ENCODE measurements around the gene ENTR1.

ENTR1 gene

GRCh38 chr9:136373300-136374182 is 36.9 kb downstream of the ENTR1 start, which contains the start of gene CARD9:
TSS of gene CARD9 (minus strand) at chr9:136373669. CDS start at chr9:136372078, 1,591 bp downstream.
- DNase-seq = peak; percentile 72

- peak; percentile 75 for DNase-seq
Observed at GRCh38 chr9:136372561-136373299, 37.7 kb downstream of the ENTR1 start.

GRCh38 chr9:136372006-136372405 is 38.4 kb downstream of the ENTR1 start:
- no peak for DNase-seq

DNA sequence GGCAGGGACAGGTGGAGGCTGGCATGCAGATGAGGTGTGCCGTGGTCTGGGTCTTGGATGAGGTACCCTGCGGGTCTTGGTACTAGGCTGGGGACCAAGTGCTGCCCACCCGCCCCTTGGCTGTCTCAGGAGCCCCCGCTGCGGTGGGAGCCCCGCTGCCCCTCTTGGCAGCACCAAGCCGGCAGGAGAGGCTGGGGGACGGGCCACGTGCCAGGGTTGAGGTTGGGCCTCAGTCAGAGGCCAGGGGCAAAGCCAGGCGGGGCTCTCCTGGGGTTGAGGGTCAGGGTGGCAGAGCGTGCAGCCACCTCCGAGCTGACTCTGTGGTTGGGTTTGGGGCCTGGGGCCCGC is 38.9 kb downstream of the ENTR1 start:
- no peak for DNase-seq

DNA sequence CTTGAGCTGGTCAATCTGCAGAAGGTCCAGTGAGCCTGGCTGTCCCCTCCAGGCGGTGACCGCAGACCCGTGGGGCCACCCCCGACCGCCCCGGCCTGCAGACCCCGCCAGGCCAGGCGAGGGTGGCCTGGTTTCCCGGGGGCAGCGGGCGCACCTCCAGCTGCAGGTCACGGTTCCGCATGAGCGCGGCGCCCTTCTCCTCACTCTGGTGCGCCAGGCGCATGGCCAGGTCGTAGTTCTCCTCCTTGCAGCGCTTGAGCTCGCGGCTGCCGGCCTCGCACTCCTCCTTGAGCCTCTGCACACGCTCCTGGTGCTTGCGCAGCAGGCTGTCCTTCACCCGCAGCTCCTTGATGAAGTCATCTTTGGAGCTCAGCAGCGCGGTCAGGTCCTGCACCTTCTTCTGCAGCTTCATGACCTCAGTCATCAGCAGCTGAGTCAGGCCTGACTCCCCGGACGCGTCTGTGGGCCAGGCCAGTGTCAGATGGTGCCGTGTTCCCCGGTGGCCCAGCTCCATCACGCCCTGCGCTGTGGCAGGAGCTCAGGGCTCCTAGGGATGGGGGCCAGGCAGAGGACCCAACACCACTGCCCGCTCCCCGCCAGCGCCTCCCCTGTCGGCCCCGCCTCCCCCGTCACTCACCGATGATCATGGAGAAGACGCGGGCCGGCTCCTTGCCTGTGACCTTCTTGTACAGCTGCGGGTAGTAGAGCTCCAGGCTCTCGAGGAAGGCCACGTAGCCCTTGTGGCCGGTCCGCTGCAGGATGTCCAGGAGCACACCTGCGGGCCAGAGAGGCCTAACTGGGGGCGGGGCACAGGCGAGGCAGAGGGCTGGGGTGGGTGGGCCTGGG is 39.5 kb downstream of the ENTR1 start:
- no peak for DNase-seq

GRCh38 chr9:136370037-136370436 is 40.4 kb downstream of the ENTR1 start:
- no peak for DNase-seq

GRCh38 chr9:136368190-136368589 is 42.2 kb downstream of the ENTR1 start:
- DNase-seq = no peak

GRCh38 chr9:136367296-136368145 is 42.9 kb downstream of the ENTR1 start:
- DNase-seq = no peak

- no peak for DNase-seq
Observed at GRCh38 chr9:136366826-136367225, 43.6 kb downstream of the ENTR1 start.

DNA sequence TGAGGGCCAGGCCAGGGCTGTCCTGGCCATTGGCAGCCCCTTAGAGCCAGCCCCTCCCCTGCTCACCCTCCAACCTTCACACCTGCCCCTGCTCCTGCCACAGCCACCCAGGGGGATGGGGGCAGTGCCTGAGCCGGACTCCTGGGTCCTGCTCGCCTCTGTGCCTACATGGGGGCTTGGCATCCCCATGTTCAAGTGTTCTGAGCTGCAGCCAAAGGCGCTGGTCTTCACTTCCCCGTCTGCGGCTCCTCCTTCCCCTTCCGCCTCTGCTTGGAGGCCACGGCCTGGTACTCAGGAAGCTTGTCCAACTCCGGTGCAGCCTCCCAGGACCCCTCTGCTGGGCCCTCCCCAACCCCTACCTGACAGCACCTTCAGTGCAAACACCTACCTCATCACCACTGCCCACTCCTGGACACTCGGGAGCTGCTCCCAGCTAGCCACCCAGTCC is 44.6 kb downstream of the ENTR1 start:
- DNase-seq = no peak

DNA sequence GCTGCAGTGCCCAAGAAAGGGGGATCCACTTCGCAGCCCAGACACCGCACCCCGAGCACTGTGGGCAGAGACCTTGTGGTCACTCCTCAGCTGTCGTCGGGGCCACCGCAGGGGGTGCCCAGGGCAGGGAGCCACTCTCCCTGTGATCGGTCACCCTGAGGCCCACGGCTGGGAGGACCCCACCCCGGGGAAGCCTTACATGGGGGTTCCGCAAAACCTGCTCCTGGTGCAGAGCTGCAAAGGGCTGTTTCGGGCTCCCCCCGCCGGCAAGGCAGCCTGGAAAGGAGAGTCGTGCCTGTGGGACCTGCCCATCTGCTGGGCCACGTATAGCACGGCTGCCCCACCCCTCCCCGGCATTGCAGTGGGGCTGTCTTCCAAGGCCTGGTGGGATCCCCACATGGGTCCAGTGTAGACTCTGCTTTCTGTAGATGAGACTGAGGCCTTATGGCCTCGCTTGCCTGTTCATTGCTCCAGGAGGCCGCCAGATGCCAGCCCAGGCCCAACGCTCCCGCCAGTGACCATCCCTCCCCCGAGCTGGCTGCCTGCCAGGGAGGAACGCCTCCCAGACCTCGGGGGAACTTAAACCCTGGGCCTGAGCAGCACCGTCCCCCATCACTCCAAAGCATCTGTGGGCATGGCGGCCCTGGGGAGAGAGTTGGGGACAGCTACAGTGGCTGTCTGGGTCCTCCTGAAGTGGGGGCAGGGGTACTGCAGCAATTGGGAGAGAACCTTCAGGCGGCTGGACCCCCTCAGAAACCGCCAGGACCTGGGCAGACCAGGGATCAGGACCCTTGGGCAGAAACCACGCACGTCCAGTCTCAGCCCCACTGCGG is 45.3 kb downstream of the ENTR1 start:
- no peak for DNase-seq

- no peak for DNase-seq
Observed at GRCh38 chr9:136363949-136364748, 46.3 kb downstream of the ENTR1 start.

GRCh38 chr9:136363106-136363948 is 47.1 kb downstream of the ENTR1 start, which contains the start of gene DNLZ:
TSS of gene DNLZ (minus strand) at chr9:136363744. CDS start at chr9:136363714, 30 bp downstream.
- DNase-seq = peak; percentile 75

DNA sequence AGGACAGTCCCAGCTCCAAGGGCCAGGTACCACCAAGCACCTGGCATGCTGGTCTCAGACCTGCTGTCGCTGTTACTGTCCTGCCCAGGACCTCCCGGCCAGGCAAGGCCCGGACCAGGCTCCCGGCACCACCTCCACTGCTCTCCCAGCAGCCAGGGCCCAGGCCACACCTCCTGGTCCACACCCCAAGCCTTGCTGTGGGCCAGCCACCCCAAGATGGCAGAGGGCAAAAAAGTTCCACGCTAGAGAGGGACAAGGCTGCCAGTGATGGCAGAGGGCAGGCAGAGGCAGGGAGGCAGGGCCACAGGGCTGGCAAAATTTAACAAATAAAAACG is 48.0 kb downstream of the ENTR1 start:
- DNase-seq = no peak

DNA sequence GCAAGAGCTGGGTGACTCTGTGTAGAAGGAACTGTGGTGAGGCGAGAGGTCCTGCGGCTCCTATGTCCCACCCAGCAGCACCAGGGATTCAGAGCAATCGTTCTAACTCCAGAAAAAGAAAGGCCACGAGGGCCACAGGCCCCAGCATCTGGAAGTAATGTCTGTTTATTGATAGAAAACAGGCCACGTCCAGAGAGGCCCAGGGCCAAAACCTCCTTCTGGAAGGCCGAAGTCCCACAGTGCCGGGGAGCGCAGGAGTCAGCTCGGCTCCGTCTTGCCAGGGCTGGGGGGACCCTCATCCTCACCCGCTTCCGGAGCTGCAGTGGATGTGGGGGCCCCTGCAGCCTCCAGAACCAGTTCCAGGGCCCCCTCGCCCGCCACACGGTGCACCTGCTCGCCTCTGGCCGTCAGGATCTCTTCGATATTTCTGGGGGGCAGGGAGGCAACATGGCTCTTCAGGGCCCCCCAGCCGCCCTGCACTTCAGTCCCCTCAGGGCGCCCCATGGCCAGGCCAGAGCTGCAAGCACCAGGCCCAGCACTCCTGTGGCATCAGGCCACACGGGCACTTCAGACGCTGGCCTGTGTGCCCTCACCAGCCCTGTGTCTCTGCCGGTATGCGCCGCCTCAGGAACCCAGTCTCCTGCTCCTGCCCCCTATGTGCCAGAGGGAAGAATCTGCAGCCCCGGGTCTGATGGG is 48.5 kb downstream of the ENTR1 start:
- DNase-seq = no peak

- no peak for DNase-seq
Observed at GRCh38 chr9:136361047-136361753, 49.2 kb downstream of the ENTR1 start.

DNA sequence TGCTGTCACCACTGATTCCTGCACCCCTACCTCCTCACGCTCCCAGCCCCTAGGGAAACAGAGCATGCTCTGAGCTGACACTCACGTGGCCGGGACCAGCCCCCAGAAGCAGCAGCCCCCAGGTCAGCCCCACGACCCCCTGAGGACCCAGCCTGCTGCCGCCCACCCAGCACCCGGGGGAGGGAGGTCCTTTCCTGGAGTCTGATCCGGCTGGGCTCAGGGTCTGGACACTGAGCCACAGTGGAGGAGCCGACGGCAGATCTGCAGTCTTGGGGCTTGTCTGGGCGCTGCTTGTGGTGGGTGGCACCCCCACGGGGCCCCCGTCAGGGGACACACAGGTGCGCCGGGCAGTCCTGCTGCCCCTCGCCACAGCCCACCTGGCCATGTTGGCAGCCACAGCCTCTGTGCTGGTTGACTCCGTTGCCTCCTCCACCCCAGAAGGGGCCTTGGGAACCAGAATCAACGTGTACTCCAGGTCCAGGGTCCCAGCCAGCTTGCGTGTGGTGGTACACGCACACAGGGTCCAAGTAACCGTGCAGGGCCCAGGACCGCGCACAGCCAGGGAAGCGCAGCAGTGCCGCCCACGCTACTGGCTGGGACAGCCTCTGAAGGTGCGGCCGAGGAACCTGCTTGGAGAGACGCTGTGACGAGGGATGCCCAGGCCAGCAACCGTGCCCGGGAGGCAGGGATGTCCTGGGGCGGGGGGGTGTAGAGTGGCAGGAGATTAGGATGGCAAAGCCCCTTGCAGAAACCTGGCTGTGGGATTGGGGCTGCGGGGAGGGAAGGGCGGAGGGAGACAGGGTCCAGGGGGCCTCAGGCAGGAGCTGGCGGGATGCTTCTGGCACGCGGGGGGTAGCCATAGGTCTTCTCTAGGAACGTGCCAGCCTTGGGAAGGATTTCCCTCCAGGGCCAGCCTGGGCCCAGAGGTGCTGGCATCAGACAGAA is 50.4 kb downstream of the ENTR1 start:
- no peak for DNase-seq

Measured in GF-D8 (cell line).